GM21619 (cell line): ENCODE measurements around the gene HDAC9.

Source experiments
- ATAC-seq: cut with Tn5 transposase; IDR thresholded peaks from one replicate; pipeline ENCODE4 v1.9.1; 2021; ENCODE audit not compliant: unreplicated experiment

Gene HDAC9

GRCh38 chr7:18494406-18494805 lies 1.1 kb upstream of the HDAC9 start:
- no peak for ATAC-seq

GRCh38 chr7:18494821-18495408 lies 634 bp upstream of the HDAC9 start:
- peak; percentile 33 for ATAC-seq

- peak; percentile 1 for ATAC-seq
These were observed 772 bp downstream of the HDAC9 start for GRCh38 chr7:18496341-18496700.

GRCh38 chr7:18497082-18497481 lies 1.5 kb downstream of the HDAC9 start:
- ATAC-seq = no peak

- no peak for ATAC-seq
These were observed 2.3 kb downstream of the HDAC9 start for GRCh38 chr7:18497800-18498199.

GRCh38 chr7:18498341-18498740 lies 2.8 kb downstream of the HDAC9 start:
- no peak for ATAC-seq

GRCh38 chr7:18499407-18500177 lies 4.0 kb downstream of the HDAC9 start:
- no peak for ATAC-seq

- no peak for ATAC-seq
These were observed 7.7 kb downstream of the HDAC9 start for GRCh38 chr7:18503126-18503866.

- ATAC-seq = no peak
These were observed 9.4 kb downstream of the HDAC9 start for GRCh38 chr7:18504965-18505364.

- peak; percentile 30 for ATAC-seq
These were observed 10.4 kb downstream of the HDAC9 start for GRCh38 chr7:18505870-18506460.

GRCh38 chr7:18508443-18509427 lies 13.2 kb downstream of the HDAC9 start:
- ATAC-seq = peak; percentile 86

- no peak for ATAC-seq
These were observed 13.9 kb downstream of the HDAC9 start for GRCh38 chr7:18509481-18509880.

- ATAC-seq = no peak
These were observed 16.0 kb downstream of the HDAC9 start for GRCh38 chr7:18511351-18512140.

GRCh38 chr7:18513343-18513742 lies 17.8 kb downstream of the HDAC9 start:
- no peak for ATAC-seq

GRCh38 chr7:18515067-18515466 lies 19.5 kb downstream of the HDAC9 start:
- ATAC-seq = no peak

- no peak for ATAC-seq
These were observed 22.1 kb downstream of the HDAC9 start for GRCh38 chr7:18517646-18518045.

- no peak for ATAC-seq
These were observed 23.0 kb downstream of the HDAC9 start for GRCh38 chr7:18518555-18518954.

GRCh38 chr7:18520450-18521235 lies 25.1 kb downstream of the HDAC9 start:
- peak; percentile 69 for ATAC-seq

- ATAC-seq = no peak
These were observed 25.7 kb downstream of the HDAC9 start for GRCh38 chr7:18521236-18521589.
